Stimulated activated CD8-positive, alpha-beta memory T cell treated with anti-CD3 and anti-CD28 coated beads, Interleukin-15, amount 100 ng/mL, for 1 hour (primary cell): Measurements from ENCODE around the gene OR1E1.
"Not testable (repeated sequence)": the region's sequence is repeated elsewhere in the genome, so short reads cannot be mapped to it uniquely, and the experiment has no call there.

Experiments used
- DNase-seq: peaks from one replicate; pipeline ENCODE4 v3.0.0-alpha.2; 2020; ENCODE audit warnings: low read depth

Gene OR1E1

DNA sequence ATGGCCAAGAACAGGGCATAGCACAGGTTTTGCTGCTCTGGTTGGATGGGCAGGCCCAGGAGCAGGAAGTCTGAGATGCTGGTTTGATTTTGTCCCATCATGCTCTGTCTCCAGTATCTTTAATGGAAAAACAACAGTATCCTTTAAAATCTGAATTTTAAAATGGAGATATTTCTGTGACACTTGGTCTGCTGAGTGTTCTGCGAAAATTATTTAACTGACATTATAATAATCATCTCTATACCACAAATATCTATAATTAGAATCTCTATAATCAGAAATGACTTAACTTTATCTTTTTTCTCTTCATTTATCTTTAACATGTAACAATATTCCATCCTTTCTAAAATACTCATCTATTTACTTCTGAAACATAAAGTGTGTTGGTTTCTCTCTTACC, at the start of gene OR1E1:
Gene OR1E1 (minus strand): TSS at position 101 of the 400 bp plus-strand sequence. CDS start 0 bp downstream, at position 101.
- DNase-seq, result no peak

- DNase-seq, result no peak
These were observed 49.4 kb upstream of the OR1E1 start for GRCh38 chr17:3447625-3448024.

DNA sequence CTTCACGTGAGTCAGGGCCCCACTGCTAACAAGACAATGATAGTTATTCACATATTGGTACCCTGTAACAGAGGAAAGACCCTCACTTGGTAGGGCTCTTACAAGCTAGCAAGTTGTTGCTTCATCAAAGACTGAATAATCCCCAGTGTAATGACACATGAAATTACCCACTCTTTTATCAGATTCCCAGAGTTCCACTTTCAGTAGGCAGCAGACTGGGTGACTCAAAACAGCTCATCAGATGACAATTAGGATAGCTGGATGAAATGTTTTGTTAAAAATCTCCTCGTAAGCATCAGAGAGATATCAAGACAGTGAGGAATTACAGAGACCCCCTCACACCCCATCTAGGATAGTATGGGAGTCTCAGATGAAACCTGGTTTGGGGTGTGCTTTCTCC, 42.2 kb upstream of the OR1E1 start:
- DNase-seq, result no peak

- DNase-seq, result no peak
These were observed 40.2 kb upstream of the OR1E1 start for GRCh38 chr17:3438368-3438767.

- DNase-seq, result no peak
These were observed 35.5 kb upstream of the OR1E1 start, which contains the start of gene OR1E2 for GRCh38 chr17:3433741-3434140. OR1E2 (minus strand) TSS chr17:3433841; CDS start chr17:3433841, 0 bp downstream.

- not testable (repeated sequence) for DNase-seq
These were observed 35.0 kb upstream of the OR1E1 start for GRCh38 chr17:3433215-3433614.

DNA sequence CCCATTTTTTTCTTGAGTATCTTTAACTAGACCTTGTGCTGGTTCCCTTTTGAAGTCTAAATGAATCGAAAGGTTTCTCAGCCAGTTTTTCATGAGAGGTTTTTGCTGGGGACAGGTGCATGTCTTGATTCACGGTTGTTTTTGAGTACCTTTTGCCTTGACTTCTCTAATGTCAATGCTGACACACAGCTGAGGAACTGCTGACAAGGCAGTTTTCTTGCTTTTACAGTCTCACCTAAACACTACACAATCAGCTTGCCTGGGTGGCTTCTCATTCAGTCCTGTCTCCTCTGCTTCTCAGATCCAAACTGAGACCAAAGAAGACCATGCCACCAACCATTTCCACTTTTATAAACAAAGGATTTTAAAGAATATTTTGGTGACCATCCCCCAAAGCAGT, 20.0 kb upstream of the OR1E1 start:
- DNase-seq, result no peak

- no peak for DNase-seq
These were observed 17.4 kb upstream of the OR1E1 start for GRCh38 chr17:3415610-3416009.

- not testable (repeated sequence) for DNase-seq
These were observed 14.0 kb upstream of the OR1E1 start for GRCh38 chr17:3412216-3412615.

GRCh38 chr17:3411070-3411469, 12.9 kb upstream of the OR1E1 start, which contains the start of gene OR3A3:
OR3A3 (plus strand) TSS chr17:3411370.
- no peak for DNase-seq

DNA sequence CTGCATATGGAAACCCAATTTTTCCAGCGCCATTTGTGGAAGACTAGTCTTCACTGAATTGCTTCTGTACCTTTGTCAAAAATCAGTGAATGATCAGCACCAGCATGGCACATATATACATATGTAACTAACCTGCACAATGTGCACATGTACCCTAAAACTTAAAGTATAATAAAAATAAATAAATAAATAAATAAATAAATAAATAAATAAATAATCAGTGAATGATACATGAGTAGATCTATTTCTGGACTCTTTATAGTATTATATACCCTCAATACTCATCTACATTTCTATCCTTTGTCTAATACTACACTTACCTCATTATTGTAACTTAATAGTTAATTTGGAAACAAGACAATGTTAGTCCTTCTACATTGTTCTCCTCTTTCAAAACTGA, 5.6 kb upstream of the OR1E1 start:
- not testable (repeated sequence) for DNase-seq

GRCh38 chr17:3401786-3402185, 3.6 kb upstream of the OR1E1 start:
- DNase-seq, result no peak

GRCh38 chr17:3400055-3400454, 1.8 kb upstream of the OR1E1 start:
- DNase-seq, result no peak

DNA sequence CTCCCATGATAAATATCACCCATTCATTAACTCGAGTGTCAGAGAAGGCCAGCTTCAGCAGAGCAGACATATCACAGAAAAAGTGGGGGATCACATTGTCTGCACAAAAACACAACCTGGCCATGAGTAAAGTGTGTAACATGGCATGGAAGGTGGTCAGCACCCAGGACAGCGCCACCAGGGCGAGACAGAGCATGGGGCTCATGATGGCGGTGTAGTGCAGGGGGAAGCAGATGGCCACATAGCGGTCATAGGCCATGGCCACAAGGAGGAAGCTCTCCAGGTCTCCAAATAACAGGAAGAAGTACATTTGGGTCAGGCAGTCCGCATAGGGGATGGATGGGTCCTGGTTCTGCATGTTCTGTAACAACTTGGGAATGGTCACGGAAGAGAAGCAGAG, 409 bp downstream of the OR1E1 start:
- DNase-seq, result not testable (repeated sequence)

- no peak for DNase-seq
These were observed 8.4 kb downstream of the OR1E1 start for GRCh38 chr17:3389791-3390190.

DNA sequence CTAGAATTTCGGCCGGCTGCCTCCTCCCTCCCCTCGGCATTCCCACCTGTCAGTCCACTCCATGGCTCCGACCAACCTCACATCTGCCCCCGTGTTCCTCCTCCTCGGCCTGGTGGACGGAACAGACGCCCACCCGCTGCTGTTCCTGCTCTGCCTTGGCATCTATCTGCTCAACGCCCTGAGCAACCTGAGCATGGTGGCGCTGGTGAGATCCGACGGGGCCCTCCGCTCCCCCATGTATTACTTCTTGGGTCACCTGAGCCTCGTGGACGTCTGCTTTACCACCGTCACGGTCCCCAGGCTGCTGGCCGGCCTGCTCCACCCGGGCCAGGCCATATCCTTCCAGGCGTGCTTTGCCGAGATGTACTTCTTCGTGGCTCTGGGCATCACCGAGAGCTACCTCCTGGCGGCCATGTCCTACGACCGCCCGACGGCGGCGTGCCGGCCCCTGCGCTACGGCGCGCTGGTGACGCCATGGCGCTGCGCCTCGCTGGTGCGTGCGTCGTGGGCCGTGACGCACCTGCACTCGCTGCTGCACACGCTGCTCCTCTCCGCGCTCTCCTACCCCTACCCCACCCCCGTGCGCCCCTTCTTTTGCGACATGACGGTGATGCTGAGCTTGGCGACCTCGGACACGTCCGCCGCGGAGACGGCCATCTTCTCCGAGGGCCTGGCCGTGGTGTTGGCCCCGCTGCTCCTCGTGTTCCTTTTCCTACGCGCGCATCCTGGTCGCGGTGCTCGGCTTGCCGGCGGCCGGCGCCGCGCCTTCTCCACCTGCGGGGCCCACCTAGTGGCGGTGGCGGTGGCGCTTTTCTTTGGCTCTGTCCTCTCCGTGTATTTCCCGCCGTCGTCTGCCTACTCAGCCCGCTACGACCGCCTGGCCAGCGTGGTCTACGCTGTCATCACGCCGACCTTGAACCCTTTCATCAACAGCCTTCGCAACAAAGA, 12.1 kb downstream of the OR1E1 start, which contains the start of gene OR3A2:
Gene OR3A2 (minus strand): TSS at position 440 of the 948 bp plus-strand sequence.
- no peak for DNase-seq

DNA sequence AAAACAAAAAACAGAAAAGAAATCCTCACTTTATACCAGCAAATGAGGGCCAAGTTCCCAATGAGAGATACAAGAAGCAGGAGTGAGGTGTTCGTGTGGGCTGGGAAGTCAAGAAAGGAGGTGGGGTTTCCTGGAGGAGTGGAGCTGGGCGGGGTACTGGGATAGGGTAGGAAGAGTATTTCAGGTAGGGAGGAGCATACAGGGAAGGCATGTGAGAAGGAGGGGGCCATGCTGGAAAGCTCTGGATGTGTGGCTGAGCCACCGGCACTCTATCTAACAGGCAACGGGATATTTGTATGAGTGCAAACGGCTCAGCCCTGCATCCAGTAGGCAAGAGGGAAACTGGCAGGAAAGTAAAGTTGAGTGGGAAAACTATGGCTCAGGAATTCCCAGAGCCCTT, 16.3 kb downstream of the OR1E1 start:
- DNase-seq, result no peak

DNA sequence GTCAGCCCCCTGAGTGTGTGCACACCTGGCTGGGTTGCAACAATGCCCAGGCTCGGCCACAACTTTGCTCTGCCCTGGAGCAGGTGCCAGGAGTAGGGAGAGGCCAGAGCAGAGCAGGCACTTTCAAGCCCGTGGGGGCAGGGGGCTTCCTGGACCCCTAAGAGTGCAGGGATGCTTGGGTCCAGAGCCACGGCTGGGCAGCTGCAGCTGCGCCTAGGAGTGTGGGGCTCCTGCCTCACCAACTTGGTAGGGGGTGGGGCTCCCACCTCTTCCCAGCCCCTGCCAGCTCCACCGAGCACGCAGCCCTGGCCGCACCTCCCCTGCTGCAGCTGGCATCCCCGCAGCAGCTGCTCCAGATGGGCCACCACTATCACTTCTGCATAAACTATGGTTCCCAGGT, 19.9 kb downstream of the OR1E1 start:
- DNase-seq, result no peak

GRCh38 chr17:3371167-3371566, 27.0 kb downstream of the OR1E1 start:
- not testable (repeated sequence) for DNase-seq
